DMS153 treated with DMSO at 0.1 percent for 48 hours (cell line): Measurements from ENCODE around the gene TGIF2.
"Not testable (repeated sequence)": the region's sequence is repeated elsewhere in the genome, so short reads cannot be mapped to it uniquely, and the experiment has no call there.

Experiments used
- DNase-seq: peaks from one replicate; lab custom pipeline; 2025; ENCODE audit not compliant: unreplicated experiment; lab: John Stamatoyannopoulos, UW

TGIF2 gene

GRCh38 chr20:36576081-36576445 lies 2.7 kb downstream of the TGIF2 start:
- DNase-seq, result no peak

- no peak for DNase-seq
Measured at GRCh38 chr20:36578356-36579041, 5.1 kb downstream of the TGIF2 start.

- DNase-seq, result no peak
Measured at GRCh38 chr20:36579996-36580545, 6.7 kb downstream of the TGIF2 start.

- DNase-seq, result no peak
Measured at GRCh38 chr20:36582322-36582721, 8.9 kb downstream of the TGIF2 start.

- no peak for DNase-seq
Measured at GRCh38 chr20:36582821-36583220, 9.4 kb downstream of the TGIF2 start.

GRCh38 chr20:36584018-36584481 lies 10.7 kb downstream of the TGIF2 start:
- DNase-seq, result no peak

GRCh38 chr20:36585410-36586125 lies 12.2 kb downstream of the TGIF2 start:
- peak; percentile 74 for DNase-seq

GRCh38 chr20:36587388-36588070 lies 14.1 kb downstream of the TGIF2 start:
- DNase-seq, result no peak

- no peak for DNase-seq
Measured at GRCh38 chr20:36591281-36591680, 17.9 kb downstream of the TGIF2 start.

- no peak for DNase-seq
Measured at GRCh38 chr20:36591854-36592641, 18.7 kb downstream of the TGIF2 start.

GRCh38 chr20:36593347-36593929 lies 20.0 kb downstream of the TGIF2 start:
- DNase-seq, result no peak

- DNase-seq, result no peak
Measured at GRCh38 chr20:36599912-36600345, 26.5 kb downstream of the TGIF2 start.

- DNase-seq, result no peak
Measured at GRCh38 chr20:36601540-36601939, 28.1 kb downstream of the TGIF2 start.

- no peak for DNase-seq
Measured at GRCh38 chr20:36604952-36605398, 31.6 kb downstream of the TGIF2 start.

GRCh38 chr20:36605399-36606157 lies 32.2 kb downstream of the TGIF2 start, which contains the start of gene RAB5IF:
Gene RAB5IF, plus strand, starts transcription at chr20:36605779. Its CDS starts 173 bp downstream, at chr20:36605952.
- peak; percentile 93 for DNase-seq

GRCh38 chr20:36606158-36607066 lies 33.0 kb downstream of the TGIF2 start:
- DNase-seq, result no peak

- no peak for DNase-seq
Measured at GRCh38 chr20:36607586-36608387, 34.4 kb downstream of the TGIF2 start.

- DNase-seq, result not testable (repeated sequence)
Measured at GRCh38 chr20:36608388-36608728, 35.0 kb downstream of the TGIF2 start.
